Thyroid gland (tissue), 4 donors: ENCODE data around the gene METTL15. TPM values are rescaled to one million over a fixed set of nuclear protein-coding genes. Genes with fewer than 3 reads are reported as not detected.
"Not testable (repeated sequence)": the region's sequence is repeated elsewhere in the genome, so short reads cannot be mapped to it uniquely, and the experiment has no call there.

Experiments
- DNase-seq, 2 donors: peaks; one replicate each; pipeline ENCODE4 v3.0.0-alpha.2; 2019
- H3K27ac ChIP-seq, 3 donors: fragments of 200-600 bp; sonication (generic); 1 replicate in 2 of 3; 2 replicates in 1 of 3; pipeline ENCODE4 v1.5.1; 2016 to 2019; ENCODE audit warnings: mild to moderate bottlenecking in 1 of 3, moderate library complexity in 1 of 3
- H3K27me3 ChIP-seq: fragments of 200-600 bp; sonication (generic); one replicate; pipeline ENCODE4 v1.5.1; 2019
- H3K36me3 ChIP-seq, 2 donors: fragments of 200-600 bp; sonication (generic); one replicate each; pipeline ENCODE4 v1.5.1; 2016 to 2019
- H3K4me1 ChIP-seq, 2 donors: fragments of 200-600 bp; sonication (generic); one replicate each; pipeline ENCODE4 v1.5.1; 2017 to 2019
- H3K4me3 ChIP-seq, 3 donors: fragments of 200-600 bp; sonication (generic); replicated peaks in 1 of 3; 1 replicate in 2 of 3; 2 replicates in 1 of 3; pipeline ENCODE4 v1.5.1; 2016; ENCODE audit warnings: mild to moderate bottlenecking in 1 of 3
- H3K9me3 ChIP-seq: fragments of 200-600 bp; sonication (generic); one replicate; pipeline ENCODE4 v1.5.1; 2017
- POLR2A ChIP-seq, 2 donors: fragments of 450-650 bp; IDR thresholded peaks; one replicate each; pipeline ENCODE4 v1.6.1; 2017; ENCODE audit warnings: antibody characterized with exemption in 2 of 2, mild to moderate bottlenecking in 2 of 2, moderate library complexity in 1 of 2
- WGBS, 2 donors: methylation state at CpG; one replicate each; pipeline ENCODE4 v1.1.5; 2017; 5-methylcytosine and 5-hydroxymethylcytosine counted together
- intact Hi-C: fragments of 100-400 bp; cut with DNase I; formaldehyde crosslinking; loops from one replicate; pipeline ENCODE4 v1.15.1; 2023
- small RNA-seq: library from RNA; depleted of rRNA; stranded (forward); fragments of <200 nt; gene quantifications from one replicate; pipeline ENCODE3, GENCODE V24; 2016
- total RNA-seq, 4 donors: library from RNA; depleted of rRNA; stranded (reverse); fragments of >200 nt; gene quantifications; one replicate each; pipeline ENCODE4 v1.2.3, GENCODE V29; 2016
- TF ChIP-seq, protein P1 (sequence below), 6 experiments: fragments of 200-600 bp in 3 of 6; fragments of 450-650 bp in 3 of 6; sonication (generic) in 3 of 6; IDR thresholded peaks; one replicate each; pipeline ENCODE4 v1.5.1; 2016 to 2019; ENCODE audit warnings: antibody characterized with exemption in 6 of 6, mild to moderate bottlenecking in 2 of 6, inconsistent platforms in 1 of 6, moderate library complexity in 1 of 6

The METTL15 gene
- total RNA-seq, 4 donors from 2014 or later: 13.3 to 40.2 (median 23.4) TPM

DNA sequence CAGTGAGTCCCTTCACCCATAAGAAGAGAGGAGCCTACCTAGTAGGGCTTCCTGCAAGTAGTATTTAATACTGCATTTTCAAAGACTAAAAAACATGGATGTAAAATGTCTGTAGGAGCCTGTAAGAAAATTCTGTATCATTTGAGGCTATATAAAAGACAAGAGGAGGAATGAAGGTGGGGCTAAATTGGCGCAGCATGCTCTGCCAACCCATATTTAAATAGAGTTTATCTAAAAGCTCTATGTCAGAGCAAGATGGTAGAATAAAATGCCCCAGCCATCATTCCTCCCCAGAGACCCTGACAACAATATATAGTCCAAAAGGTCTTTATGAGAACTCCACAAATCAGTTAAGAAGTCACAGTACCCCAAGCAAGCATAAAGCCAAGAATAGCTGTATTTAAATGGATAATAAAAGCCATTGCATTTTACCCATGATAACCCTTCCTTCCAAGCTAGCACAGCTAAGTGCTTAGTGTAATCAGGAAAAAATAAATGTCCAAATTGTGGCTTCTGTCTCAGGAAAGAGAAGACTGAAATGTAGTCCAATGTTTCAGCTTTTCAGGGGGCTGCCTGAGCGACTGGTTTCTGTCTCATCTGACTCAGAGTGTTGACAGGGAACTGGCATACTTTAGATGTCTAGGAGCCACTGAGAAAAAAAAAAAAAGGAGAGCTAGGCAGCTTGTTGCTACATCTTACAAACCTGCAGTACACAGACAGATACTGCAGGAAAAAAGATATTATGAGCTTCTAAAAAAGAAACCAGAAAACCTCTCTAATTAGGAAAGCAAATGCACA, 258.6 kb downstream of the METTL15 start:
- Histone ChIP-seq H3K9me3 (no peaks in the 10 kb centered on the region), H3K4me3 (no peak overlapping the region), H3K27ac (no peak overlapping the region), H3K36me3 (no peaks in the 10 kb centered on the region), H3K4me1 (no peaks in the 10 kb centered on the region), H3K27me3 (no peaks in the 10 kb centered on the region)
- WGBS, 2 donors: 74 to 77% methylated on average over 2 of the region's 2 CpGs
- no peak for DNase-seq
- TF ChIP-seq POLR2A (IDR thresholded peaks at IDR 0.05): no peak
- TF ChIP-seq, protein P1, sequence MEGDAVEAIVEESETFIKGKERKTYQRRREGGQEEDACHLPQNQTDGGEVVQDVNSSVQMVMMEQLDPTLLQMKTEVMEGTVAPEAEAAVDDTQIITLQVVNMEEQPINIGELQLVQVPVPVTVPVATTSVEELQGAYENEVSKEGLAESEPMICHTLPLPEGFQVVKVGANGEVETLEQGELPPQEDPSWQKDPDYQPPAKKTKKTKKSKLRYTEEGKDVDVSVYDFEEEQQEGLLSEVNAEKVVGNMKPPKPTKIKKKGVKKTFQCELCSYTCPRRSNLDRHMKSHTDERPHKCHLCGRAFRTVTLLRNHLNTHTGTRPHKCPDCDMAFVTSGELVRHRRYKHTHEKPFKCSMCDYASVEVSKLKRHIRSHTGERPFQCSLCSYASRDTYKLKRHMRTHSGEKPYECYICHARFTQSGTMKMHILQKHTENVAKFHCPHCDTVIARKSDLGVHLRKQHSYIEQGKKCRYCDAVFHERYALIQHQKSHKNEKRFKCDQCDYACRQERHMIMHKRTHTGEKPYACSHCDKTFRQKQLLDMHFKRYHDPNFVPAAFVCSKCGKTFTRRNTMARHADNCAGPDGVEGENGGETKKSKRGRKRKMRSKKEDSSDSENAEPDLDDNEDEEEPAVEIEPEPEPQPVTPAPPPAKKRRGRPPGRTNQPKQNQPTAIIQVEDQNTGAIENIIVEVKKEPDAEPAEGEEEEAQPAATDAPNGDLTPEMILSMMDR (IDR thresholded peaks at IDR 0.05): no peak
- intact Hi-C loops: no loop called here

DNA sequence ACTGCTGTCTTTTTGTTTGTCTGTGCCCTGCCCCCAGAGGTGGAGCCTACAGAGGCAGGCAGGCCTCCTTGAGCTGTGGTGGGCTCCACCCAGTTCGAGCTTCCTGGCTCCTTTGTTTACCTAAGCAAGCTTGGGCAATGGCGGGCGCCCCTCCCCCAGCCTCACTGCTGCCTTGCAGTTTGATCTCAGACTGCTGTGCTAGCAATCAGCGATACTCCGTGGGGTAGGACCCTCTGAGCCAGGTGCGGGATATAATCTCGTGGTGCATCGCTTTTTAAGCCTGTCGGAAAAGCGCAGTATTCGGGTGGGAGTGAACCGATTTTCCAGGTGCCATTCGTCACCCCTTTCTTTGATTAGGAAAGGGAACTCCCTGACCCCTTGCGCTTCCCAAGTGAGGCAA, 269.9 kb downstream of the METTL15 start:
- DNase-seq, H3K9me3 ChIP-seq, H3K4me1 ChIP-seq, H3K36me3 ChIP-seq, H3K4me3 ChIP-seq, H3K27ac ChIP-seq, H3K27me3 ChIP-seq, intact Hi-C loops: not testable (repeated sequence)
- 78 to 92% methylated on average over 13 to 14 of the region's 14 CpGs for WGBS, 2 donors

Small RNAs within 50 kb of the gene (small RNA-seq; reads per million reads assigned to genes)
- not detected for gene AC023206.1

Other genes with a start within 250 kb of the METTL15 start
- gene KIF18A, start 232 bp upstream of the METTL15 start, total RNA-seq: 1 to 10 TPM; 2.3 to 4.6 (median 4.1) TPM